ENCODE measurements around the gene APOBEC3A. TPM values are rescaled to one million over a fixed set of nuclear protein-coding genes. Genes with fewer than 3 reads are reported as not detected.
"Not testable (repeated sequence)": the region's sequence is repeated elsewhere in the genome, so short reads cannot be mapped to it uniquely, and the experiment has no call there.

Gene APOBEC3A
- total RNA-seq, 1 experiment from 2014 or later: not detected

DNA sequence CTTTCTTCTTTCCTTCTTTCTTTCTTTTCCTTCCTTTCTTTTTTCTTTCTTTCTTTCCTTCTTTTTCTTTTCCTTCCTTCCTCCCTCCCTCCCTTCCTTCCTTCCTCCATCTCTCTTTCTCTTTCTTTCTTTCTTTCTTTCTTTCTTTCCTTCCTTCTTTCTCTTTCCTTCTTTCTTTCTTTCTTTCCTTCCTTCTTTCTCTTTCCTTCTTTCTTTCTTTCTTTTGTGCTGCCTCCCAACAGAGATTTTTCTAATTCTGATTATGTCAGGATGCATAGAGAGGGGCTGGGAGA lies 1.2 kb downstream of the APOBEC3A start:
- not testable (repeated sequence) for DNase-seq (ENCODE audit: low spot score)

DNA sequence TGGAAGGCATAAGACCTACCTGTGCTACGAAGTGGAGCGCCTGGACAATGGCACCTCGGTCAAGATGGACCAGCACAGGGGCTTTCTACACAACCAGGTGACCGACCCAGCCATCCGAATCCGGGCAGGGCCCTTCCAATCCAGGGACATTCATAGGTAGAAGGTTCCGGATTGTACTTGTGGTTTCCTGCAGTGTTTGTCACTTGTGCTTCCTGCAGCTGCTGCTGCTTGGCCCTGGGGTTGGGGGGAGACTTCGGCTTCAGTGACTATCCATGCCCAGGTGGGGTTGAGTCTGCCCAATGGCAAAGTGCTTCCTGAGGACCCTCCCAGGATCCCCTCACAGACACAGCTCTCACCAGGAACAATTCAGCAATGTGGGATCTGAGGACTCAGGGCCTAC lies 2.2 kb downstream of the APOBEC3A start:
- DNase-seq (ENCODE audit: low spot score): no peak

DNA sequence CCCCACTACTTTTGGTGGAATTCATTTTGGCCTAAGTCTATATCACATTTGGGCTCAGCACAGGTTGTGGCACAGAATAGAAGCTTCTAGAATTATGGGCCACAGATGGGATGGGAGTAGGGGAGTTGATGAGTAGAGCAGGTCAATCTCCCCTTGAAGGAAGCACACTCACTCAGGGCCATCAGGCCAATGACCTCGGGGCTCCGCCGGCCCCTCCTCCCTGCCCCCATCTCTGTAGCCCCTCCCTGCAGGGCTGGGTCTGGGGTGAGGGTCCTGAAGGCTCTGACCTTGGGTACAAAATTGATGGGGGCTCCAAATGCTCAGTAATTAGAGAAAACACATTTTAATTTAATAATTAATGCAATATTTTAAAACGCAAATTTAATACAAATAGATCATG lies 3.3 kb downstream of the APOBEC3A start:
- DNase-seq (ENCODE audit: low spot score): not testable (repeated sequence)

DNA sequence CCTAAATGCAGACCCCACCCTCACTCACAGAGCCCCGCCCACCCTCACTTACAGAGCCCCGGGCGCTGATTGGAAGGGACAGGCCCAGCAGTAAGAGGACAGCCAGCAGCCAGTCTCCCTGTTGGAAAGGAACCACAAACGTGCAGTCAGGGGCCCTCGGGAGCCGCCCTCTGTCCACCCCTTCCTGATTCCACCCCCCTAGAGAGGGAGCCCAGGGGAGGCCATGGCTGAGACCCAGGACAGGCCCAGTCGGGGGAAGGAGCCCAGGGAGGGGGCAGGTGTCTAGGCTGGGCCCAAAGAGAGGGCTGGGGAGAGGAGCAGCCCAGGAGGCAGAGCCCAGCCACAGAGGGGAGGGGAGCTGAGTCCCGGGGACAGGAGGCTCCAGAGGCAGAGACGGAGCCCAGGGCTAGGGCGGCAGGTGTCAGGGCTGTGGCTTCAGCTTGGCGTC lies 5.9 kb downstream of the APOBEC3A start:
- DNase-seq (ENCODE audit: low spot score): not testable (repeated sequence)

DNA sequence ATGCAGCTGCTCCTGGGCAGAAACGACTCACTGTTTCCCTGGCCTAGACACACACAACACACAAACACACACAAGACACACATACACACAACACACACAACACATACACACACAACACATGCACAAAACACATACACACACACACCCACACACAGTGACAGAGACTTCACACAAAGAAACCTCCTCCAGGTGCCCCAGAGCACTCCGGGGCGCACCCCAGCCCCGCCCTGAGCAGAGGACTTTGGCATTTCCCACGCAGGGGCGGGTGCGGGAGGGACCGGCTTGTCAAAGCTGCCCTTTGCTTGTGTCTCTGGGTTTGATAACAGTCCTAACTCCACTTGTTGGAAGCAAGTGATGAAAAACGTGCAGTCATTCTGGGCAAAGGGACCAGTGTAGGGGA lies 6.5 kb downstream of the APOBEC3A start:
- no peak for DNase-seq (ENCODE audit: low spot score)

DNA sequence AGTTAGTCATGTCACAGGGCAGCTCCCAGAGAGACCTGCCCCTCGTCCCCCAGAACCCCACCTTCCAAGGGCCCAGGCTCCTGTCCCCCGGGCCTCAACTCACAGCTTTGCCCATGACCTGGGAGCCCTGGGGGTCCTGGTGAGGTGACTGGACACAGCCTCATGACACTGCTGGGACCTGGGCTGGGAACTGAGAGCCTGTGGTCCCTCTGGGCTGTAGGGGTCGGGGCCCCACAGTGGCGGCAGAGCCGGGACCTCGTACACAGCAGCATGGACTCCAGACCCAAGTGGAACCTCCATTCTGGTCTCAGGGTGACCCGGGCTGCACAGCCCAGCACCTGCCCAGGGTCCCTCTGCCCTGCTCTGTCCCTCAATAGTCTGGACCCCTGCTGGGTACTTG lies 6.9 kb downstream of the APOBEC3A start:
- DNase-seq (ENCODE audit: low spot score): no peak

DNA sequence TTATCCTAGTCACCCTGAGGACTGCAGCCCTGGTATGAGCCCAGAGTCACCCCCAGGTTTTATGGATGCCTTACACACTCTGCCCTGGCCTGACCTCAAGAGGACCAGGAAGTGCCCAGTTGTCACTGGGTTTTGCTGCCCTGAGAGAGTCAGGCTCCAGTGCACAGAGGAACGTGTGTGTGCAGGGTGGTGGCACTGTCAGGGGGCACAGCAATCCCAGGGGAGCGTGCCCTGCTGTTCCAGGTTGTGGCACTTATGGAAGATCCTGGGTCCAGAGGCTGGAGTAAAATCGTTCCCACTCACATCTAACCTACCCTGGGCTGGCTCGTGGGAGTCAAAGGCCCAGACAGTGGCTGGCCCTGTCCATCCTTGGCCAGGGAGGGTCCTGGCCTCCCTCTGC lies 7.6 kb downstream of the APOBEC3A start:
- no peak for DNase-seq (ENCODE audit: low spot score)

DNA sequence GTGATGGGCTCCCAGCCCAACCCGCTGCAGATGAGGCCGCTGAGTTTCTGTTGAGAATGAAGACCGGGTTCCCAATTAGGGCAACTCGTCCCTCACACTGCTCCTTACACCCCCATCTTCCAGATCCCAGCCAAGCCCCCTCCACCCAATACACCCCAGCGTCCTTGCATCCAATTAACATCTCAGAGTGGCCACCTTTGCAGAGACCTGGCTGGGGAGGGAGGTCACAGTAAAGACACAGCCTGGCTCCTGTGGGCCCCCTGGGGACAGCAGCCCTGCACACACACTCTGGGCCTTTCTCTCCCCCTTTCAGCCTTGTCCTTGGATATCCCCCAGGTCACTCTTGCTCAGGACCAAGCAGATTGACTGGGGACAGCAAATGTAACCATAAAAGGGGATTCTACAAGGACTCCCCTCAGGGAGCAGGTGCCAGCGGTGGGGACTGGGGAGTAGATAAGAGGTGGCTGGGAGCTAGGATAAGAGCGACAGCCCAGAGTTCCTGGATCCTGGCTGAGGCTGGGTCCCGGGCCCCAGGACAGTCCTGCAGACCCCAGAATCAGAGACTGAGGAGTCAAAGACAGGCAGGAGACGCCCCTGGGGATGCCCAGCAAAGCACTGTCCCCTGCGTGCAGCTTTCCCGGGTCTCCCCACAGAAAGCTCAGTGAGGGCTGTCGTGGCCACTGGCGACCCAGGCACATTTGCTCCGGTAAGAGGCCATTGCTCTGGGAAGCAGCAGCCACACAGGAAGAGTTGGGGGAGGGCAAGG lies 8.4 kb downstream of the APOBEC3A start:
- DNase-seq (ENCODE audit: low spot score): no peak

DNA sequence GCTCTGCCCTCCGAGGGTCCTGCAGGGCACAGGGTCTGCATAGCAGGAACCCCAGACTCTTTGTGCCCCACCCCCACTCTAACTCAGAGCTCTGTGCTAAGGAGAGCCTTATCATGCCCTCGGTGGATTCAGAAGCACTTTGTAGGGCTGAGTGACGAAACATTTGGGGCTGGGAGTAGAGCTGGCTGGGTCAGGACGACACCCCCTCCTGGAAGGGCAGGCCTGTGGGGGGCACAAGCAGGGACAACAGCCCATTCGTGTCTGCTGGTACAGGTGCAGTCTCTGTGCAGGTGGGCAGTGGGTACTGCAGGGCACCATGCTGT lies 8.9 kb downstream of the APOBEC3A start:
- DNase-seq (ENCODE audit: low spot score): no peak

DNA sequence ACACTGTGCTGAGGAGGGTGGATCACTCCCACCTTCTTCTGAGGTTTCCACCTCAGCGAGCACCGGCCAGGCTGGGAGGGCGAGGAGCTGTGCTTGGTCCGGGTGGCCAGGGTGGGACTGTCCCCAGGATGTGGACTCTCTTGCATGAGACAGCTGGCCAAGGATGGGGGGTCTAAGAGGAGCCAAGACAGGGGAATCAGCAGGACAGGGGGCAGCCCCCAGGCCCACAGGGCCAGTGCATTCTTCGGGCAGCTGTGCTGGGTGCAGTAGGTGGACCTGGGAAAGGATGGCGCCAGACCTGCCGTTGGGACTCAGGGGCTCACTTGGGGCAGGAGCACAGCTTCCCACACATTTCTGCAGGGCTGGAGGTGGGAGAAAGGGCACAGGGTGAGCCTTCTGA lies 9.5 kb downstream of the APOBEC3A start:
- DNase-seq (ENCODE audit: low spot score): no peak

DNA sequence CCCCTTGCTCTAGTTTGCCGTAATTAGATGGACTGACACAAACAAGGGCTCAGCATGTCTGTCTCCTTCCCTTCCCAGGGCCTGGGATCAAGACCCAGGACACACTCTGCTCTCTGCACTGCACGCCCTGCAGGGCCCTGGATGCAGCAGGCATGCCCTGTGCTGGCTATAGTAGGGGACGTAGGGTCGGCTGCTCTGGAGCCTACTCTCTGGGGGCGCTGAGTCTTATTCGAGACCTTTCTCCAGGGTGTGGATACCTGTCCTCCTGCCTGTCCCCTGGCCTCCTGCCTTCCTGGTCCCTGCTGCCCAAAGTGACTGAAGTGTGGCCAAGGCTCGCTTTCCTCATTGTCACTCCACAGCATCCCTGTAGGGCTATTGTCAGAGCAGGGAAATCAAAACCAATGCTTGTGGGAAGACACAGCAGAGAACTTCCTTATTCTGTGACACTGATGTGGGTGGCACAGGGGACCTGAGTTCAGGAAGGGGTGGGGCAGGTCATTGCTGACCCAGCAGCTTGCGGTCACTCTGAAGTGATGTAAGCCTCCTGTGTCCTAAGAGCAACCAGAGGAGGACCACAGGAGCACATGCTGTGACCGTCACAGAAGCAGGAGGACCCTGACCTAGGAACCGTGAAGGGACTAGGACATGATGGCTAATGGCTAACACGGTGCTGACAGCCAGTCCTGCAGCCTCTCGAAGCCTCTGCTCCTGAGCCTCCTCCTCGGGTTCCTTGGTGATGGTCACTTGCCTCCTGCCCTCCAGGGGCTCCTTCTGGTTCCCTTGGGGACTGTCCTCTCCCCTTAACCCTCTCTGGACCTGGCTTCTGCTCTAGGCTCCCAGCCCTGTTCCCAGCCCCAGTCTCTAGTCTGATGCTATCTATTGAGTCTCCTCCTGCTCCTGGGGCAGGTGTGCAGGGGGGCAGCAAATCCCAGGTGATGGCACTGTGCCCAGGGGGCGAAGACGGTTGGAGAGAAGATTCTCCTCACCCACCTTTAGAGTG lies 10.3 kb downstream of the APOBEC3A start:
- DNase-seq (ENCODE audit: low spot score): no peak

DNA sequence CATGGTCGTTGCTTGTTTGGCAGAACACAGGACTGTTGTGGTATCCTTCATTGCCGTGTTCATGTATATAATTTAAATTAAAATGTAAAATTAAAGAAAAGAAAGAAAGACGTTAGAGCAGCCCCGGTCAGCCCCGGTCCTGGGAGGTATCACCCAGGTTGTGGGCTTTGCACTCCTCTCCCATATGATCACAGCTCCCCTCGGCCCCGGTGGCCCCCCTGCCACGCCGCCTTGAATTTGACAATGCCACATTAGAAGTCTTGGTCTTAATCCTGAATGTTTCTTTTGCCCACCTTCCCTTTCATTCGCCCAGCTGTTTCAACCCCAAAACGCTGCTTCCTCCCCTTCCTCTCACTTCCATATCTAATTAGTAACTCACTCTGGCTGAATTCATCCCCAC lies 11.4 kb downstream of the APOBEC3A start:
- DNase-seq (ENCODE audit: low spot score): no peak

DNA sequence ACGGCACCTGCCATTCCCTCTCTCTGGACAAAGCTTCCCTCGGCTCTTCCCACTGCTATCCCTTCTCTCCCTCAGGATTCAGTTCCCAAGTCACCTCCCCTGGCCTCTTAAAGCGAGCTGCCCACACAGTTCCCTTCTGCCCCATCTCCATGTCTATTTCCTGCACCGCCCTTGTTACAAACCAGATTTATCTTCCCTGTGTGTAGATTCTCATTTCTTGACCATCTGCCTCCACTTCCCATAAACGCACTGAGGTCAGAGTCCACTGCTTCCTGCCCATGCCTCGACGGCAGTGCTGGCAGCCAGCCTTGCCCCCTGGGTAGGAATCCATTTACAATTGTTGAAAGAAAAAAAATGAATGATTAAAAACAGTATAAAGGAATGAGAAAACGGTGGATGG lies 13.1 kb downstream of the APOBEC3A start:
- no peak for DNase-seq (ENCODE audit: low spot score)

DNA sequence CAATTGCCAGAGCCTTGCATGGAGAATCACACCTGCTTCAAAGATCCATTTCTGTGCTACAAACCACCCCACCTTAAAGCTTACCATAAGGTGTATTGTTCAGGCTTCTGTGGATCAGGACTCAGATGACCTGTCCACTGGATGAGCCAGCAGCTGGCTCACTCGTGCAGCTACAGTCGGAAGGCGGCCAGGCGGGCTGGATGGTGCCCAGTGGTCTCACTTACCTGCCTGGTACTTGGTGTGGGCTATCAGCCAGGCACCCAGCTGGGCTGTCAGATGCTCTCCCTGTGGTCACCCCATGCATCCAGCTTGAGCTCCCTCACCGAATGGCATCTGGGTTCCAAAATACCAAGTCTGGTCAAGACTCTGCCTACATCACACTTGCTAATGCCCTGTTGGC lies 13.8 kb downstream of the APOBEC3A start:
- DNase-seq (ENCODE audit: low spot score): no peak

DNA sequence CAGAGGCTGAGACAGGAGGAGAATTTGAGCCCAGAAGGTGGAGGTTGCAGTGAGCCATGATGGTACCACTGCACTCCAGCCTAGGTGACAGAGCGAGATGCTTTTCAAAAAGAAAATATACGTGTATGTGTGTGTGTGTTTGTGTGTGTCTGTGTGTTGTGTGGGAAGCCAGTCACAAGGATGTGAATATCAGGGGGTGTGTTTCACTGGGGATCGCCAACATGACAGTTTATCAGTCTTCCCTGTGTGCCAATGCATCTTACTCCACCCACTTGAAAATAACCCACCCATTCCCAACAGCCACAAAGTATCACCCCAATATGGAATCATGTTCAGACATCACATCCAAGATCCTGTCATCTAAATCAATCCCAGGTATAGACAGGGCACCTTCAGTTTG lies 14.4 kb downstream of the APOBEC3A start:
- no peak for DNase-seq (ENCODE audit: low spot score)

DNA sequence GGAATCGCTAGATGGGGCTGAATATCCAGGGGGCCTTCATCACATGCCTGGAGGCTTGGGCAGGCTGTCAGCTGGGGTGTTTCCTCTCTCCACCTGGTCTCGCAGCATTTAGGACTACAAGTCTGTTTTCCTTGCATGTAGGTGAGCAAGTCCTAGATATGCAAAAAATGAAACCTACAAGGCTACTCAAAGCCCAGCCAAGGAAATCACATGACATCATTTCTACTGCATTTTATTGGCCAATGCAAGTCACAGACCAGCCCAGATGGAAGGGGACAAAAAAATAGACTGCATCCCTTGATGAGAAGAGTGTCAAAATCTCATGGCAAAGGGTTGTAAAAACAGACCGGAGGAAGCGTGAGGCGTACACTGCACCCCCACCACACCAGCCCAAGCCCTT lies 15.1 kb downstream of the APOBEC3A start:
- no peak for DNase-seq (ENCODE audit: low spot score)

DNA sequence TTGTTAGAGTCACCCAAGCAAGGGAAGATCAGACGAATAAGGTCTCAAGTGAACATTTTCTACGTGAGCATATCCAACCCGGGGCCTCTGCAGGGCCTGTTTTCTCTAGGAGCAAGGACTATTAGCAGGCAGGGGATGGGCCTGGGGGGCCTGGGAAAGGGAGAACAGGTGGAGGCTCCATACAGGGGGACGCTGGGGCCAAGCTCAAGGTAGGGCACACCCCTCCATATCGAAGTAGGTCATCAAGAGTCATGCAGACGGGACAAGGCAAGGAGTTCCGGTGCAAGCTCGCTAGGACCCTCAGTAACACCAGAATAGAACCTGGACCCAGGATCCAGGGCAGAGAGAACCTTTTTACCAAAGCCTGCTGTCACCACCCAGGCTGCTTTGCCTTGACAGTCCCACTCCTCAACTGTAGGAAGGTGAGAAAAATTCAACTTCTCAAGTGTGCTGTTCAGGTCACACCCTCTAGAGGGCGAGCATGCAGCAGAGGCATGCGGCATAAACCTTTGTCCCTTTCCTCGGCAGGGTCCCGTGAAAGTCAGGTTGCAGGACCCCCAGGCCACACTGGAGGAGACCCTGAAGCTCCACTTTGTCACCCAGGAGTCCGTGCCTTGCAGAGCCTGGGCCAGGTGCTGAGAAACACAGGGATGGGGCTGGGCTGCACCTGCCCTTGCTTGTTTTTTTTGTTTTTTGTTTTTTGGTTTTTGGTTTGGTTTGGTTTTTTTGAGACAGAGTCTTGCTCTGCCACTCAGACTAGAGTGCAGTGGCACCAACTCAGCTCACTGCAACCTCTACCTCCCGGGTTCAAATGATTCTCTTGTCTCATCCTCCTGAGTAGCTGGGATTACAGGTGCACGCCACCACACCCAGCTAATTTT lies 16.1 kb downstream of the APOBEC3A start:
- DNase-seq (ENCODE audit: low spot score): no peak

DNA sequence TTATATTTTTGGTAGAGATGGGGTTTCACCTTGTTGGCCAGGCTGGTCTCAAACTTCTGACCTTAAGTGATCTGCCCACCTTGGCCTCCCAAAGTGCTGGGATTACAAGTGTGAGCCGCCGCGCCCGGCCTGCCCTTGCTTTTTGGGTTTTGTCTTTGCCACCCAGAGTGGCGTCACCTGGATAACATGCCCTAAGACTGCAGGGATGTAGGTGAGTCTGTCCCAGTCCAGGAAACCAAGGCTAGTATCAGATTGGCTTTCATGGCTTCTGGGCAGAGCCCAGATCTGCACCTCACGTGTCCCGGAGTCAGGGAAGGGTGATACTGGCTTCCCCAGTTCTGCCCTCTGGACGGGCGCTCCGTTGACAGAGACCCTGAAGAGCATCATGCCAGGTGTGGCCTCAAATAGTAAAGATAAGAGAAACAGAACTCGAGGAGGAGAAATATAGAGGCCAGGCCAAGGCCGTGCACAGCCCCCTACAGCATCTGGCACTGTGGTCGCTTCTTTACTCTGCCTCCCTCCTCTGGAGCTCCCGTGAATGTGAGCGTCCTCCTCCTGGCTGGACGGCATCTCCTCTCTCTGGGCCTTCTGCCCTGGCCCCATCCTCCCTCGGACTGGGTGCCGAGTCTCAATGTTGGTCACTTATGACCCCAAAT lies 16.9 kb downstream of the APOBEC3A start:
- DNase-seq (ENCODE audit: low spot score): no peak

DNA sequence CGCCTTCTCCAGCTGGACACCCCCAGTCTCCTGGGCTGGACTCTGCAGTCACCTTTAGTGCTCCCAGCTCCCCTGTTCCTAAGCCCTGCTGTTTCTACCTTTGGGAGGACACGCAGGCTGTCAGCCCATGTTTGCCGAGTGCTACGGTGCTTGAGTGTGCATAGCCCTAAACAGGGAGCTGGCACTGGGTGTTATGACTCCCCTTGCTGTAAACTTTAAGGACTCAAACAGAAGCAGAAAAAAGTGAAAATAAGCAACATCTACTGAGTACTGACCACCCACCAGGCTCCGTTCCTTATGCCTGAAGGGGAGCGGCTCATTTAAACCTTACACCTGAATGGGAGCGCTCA lies 17.4 kb downstream of the APOBEC3A start:
- DNase-seq (ENCODE audit: low spot score): no peak

DNA sequence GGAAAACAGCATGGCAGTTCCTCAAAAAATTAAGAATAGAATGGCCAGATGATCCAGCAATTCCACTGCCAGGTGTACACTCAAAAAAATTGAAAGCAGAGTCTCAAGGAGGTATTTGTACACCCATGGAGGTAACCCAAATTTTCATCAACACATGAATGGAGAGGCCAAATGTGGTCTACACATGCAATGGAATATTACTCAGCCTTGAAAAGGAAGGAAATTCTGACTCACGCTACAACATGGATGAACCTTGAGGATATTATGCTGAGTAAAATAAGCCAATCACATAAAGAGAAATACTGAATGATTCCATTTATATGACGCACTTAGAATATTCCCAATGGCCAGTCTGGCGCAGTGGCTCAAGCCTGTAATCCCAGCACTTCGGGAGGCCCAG lies 19.9 kb downstream of the APOBEC3A start:
- DNase-seq (ENCODE audit: low spot score): not testable (repeated sequence)

DNA sequence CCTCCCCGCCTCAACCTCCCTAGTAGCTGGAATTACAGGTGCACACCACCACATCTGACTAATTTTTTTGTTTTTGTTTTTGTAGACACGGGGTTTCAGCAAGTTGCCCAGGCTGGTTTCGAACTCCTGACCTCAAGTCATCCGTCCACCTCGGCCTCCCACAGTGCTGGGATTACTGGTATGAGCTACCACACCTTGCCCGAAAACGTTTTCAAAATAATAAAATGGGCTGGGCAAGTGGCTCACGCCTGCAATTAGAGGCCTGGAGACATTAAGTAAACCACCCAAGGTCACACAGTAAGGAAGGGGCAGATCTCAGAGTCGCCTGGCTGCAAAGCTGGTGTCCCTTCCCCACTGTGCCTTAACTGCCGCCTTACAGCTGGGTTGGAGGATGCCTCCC lies 23.2 kb downstream of the APOBEC3A start:
- DNase-seq (ENCODE audit: low spot score): not testable (repeated sequence)

All from A172 (cell line).